H9 (cell line): ENCODE measurements around the gene RAG1. TPM values are rescaled to one million over a fixed set of nuclear protein-coding genes. Genes with fewer than 3 reads are reported as not detected.

Experiments used
- DNase-seq: peaks from one replicate; pipeline ENCODE4 v3.0.0-alpha.2; 2017
- H2AFZ ChIP-seq: one replicate; pipeline ENCODE4 v1.6.1; 2013; ENCODE audit warnings: mild to moderate bottlenecking, low read length, control low read depth, moderate library complexity
- H2AK5ac ChIP-seq: 2 replicates; pipeline ENCODE4 v1.6.1; 2013; ENCODE audit warnings: low read length, control low read depth, mixed read lengths; ENCODE audit not compliant: insufficient read length
- H2BK120ac ChIP-seq: one replicate; pipeline ENCODE4 v1.6.1; 2013; ENCODE audit warnings: low read depth, mild to moderate bottlenecking, low read length, control low read depth, inconsistent platforms; ENCODE audit not compliant: poor library complexity, severe bottlenecking
- H2BK12ac ChIP-seq: 2 replicates; pipeline ENCODE4 v1.6.1; 2013; ENCODE audit warnings: low read length, control low read depth, mixed read lengths, low read depth; ENCODE audit not compliant: insufficient read length
- H2BK15ac ChIP-seq: 2 replicates; pipeline ENCODE4 v1.6.1; 2013; ENCODE audit warnings: low read depth, low read length, control low read depth
- H2BK20ac ChIP-seq: one replicate; pipeline ENCODE4 v1.6.1; 2013; ENCODE audit warnings: low read depth, mild to moderate bottlenecking, low read length, control low read depth, inconsistent platforms; ENCODE audit not compliant: poor library complexity, severe bottlenecking
- H2BK5ac ChIP-seq: 2 replicates; pipeline ENCODE4 v1.6.1; 2013; ENCODE audit warnings: low read length, control low read depth, mixed read lengths; ENCODE audit not compliant: insufficient read length
- H3K14ac ChIP-seq: 2 replicates; pipeline ENCODE4 v1.6.1; 2013; ENCODE audit warnings: low read length, control low read depth; ENCODE audit not compliant: insufficient read depth
- H3K18ac ChIP-seq: 2 replicates; pipeline ENCODE4 v1.6.1; 2013; ENCODE audit warnings: low read depth, mild to moderate bottlenecking, mixed read lengths, low read length, control low read depth; ENCODE audit not compliant: insufficient read length
- H3K23ac ChIP-seq: 2 replicates; pipeline ENCODE4 v1.6.1; 2013; ENCODE audit warnings: low read length, control low read depth, mixed read lengths, low read depth; ENCODE audit not compliant: insufficient read length
- H3K23me2 ChIP-seq: 2 replicates; pipeline ENCODE4 v1.6.1; 2013; ENCODE audit warnings: low read depth, mild to moderate bottlenecking, mixed read lengths, low read length, control low read depth; ENCODE audit not compliant: insufficient read length, poor library complexity, severe bottlenecking
- H3K27ac ChIP-seq: 2 replicates; pipeline ENCODE4 v1.5.1; 2013; ENCODE audit warnings: low read length, control low read depth, mixed read lengths, low read depth; ENCODE audit not compliant: insufficient read length
- H3K27me3 ChIP-seq: 2 replicates; pipeline ENCODE4 v1.6.1; 2013; ENCODE audit warnings: low read length, control low read depth, inconsistent platforms; ENCODE audit not compliant: insufficient read depth
- H3K4ac ChIP-seq: 2 replicates; pipeline ENCODE4 v1.6.1; 2013; ENCODE audit warnings: low read depth, mild to moderate bottlenecking, control low read depth, inconsistent platforms, low read length, moderate library complexity
- H3K4me1 ChIP-seq: 2 replicates; pipeline ENCODE4 v1.6.1; 2013; ENCODE audit warnings: low read length, control low read depth, inconsistent platforms; ENCODE audit not compliant: insufficient read depth
- H3K4me2 ChIP-seq: 2 replicates; pipeline ENCODE4 v1.6.1; 2013; ENCODE audit warnings: low read length, control low read depth, mixed read lengths; ENCODE audit not compliant: insufficient read length, insufficient read depth
- H3K56ac ChIP-seq: 2 replicates; pipeline ENCODE4 v1.6.1; 2013; ENCODE audit warnings: low read depth, mild to moderate bottlenecking, mixed read lengths, low read length, control low read depth; ENCODE audit not compliant: insufficient read length
- H3K79me1 ChIP-seq: 2 replicates; pipeline ENCODE4 v1.6.1; 2013; ENCODE audit warnings: low read depth, mild to moderate bottlenecking, moderate library complexity, low read length, control low read depth, inconsistent platforms; ENCODE audit not compliant: insufficient read depth, poor library complexity, severe bottlenecking
- H3K79me2 ChIP-seq: 2 replicates; pipeline ENCODE4 v1.6.1; 2013; ENCODE audit warnings: low read length, control low read depth, inconsistent platforms; ENCODE audit not compliant: insufficient read depth
- H3K9ac ChIP-seq: 2 replicates; pipeline ENCODE4 v1.6.1; 2013; ENCODE audit warnings: low read length, control low read depth, mixed read lengths; ENCODE audit not compliant: insufficient read length; ENCODE audit errors: extremely low read depth
- H3K9me3 ChIP-seq: one replicate; pipeline ENCODE4 v1.6.1; 2013; ENCODE audit warnings: low read depth, low read length, inconsistent platforms; ENCODE audit not compliant: control insufficient read depth
- H3T11ph ChIP-seq: one replicate; pipeline ENCODE4 v1.6.1; 2013; ENCODE audit warnings: mild to moderate bottlenecking, low read length, control low read depth, inconsistent platforms
- H4K20me1 ChIP-seq: one replicate; pipeline ENCODE4 v1.6.1; 2013; ENCODE audit not compliant: control insufficient read depth, insufficient read length, insufficient read depth
- H4K5ac ChIP-seq: 2 replicates; pipeline ENCODE4 v1.6.1; 2013; ENCODE audit warnings: low read depth, mild to moderate bottlenecking, mixed read lengths, low read length, control low read depth; ENCODE audit not compliant: insufficient read length
- H4K8ac ChIP-seq: replicated peaks from 2 replicates; pipeline ENCODE4 v1.6.1; 2013; ENCODE audit warnings: low read length, control low read depth, mixed read lengths, low read depth; ENCODE audit not compliant: insufficient read length
- H4K91ac ChIP-seq: 2 replicates; pipeline ENCODE4 v1.6.1; 2013; ENCODE audit warnings: low read depth, mild to moderate bottlenecking, moderate library complexity, mixed read lengths, low read length, control low read depth; ENCODE audit not compliant: insufficient read length
- H3K27ac Mint-ChIP-seq, 3 experiments: 2 replicates in 2 of 3; 3 replicates in 1 of 3; pipeline ENCODE4 v1.8.0; 2020 to 2021; ENCODE audit warnings: mixed read lengths in 3 of 3, mild to moderate bottlenecking in 1 of 3, moderate library complexity in 1 of 3
- H3K27me3 Mint-ChIP-seq: 2 replicates; pipeline ENCODE4 v1.8.0; 2021; ENCODE audit warnings: low read depth, mild to moderate bottlenecking, moderate library complexity, mixed read lengths
- H3K36me3 Mint-ChIP-seq, 3 experiments: 2 replicates in 2 of 3; 3 replicates in 1 of 3; pipeline ENCODE4 v1.8.0; 2020 to 2021; ENCODE audit warnings: low read depth in 3 of 3, mixed read lengths in 3 of 3; ENCODE audit not compliant: insufficient read depth in 1 of 3
- H3K4me1 Mint-ChIP-seq, 2 experiments: 2 replicates each; pipeline ENCODE4 v1.8.0; 2020; ENCODE audit warnings: mixed read lengths in 2 of 2
- H3K4me3 Mint-ChIP-seq, 2 experiments: 2 replicates in 1 of 2; 3 replicates in 1 of 2; pipeline ENCODE4 v1.8.0; 2020 to 2021; ENCODE audit warnings: mild to moderate bottlenecking in 2 of 2, mixed read lengths in 2 of 2, moderate library complexity in 1 of 2
- H3K9me3 Mint-ChIP-seq, 2 experiments: 2 replicates in 1 of 2; 3 replicates in 1 of 2; pipeline ENCODE4 v1.8.0; 2020; ENCODE audit warnings: mild to moderate bottlenecking in 2 of 2, mixed read lengths in 2 of 2, moderate library complexity in 1 of 2
- WGBS: extraction: QIAGEN DNeasy Blood & Tissue Kit; methylation state at CpG from one replicate; pipeline ENCODE4 v1.1.7; 2013; ENCODE audit warnings: missing lambda C conversion rate, low lambda C conversion rate, mixed read lengths; ENCODE audit not compliant: insufficient read length; ENCODE audit errors: extremely low coverage; 5-methylcytosine and 5-hydroxymethylcytosine counted together
- total RNA-seq: library from RNA; stranded (reverse); gene quantifications from 2 replicates; pipeline ENCODE4 v1.2.1, GENCODE V29; 2021
- TF ChIP-seq, protein P1 (sequence below): fragments of 200-600 bp; sonication (generic); conservative IDR thresholded peaks from 3 replicates; pipeline ENCODE4 v1.8.0; 2021; ENCODE audit warnings: antibody characterized with exemption, mild to moderate bottlenecking

RAG1 gene
- total RNA-seq, 1 experiment from 2014 or later = 0.70 TPM

DNA sequence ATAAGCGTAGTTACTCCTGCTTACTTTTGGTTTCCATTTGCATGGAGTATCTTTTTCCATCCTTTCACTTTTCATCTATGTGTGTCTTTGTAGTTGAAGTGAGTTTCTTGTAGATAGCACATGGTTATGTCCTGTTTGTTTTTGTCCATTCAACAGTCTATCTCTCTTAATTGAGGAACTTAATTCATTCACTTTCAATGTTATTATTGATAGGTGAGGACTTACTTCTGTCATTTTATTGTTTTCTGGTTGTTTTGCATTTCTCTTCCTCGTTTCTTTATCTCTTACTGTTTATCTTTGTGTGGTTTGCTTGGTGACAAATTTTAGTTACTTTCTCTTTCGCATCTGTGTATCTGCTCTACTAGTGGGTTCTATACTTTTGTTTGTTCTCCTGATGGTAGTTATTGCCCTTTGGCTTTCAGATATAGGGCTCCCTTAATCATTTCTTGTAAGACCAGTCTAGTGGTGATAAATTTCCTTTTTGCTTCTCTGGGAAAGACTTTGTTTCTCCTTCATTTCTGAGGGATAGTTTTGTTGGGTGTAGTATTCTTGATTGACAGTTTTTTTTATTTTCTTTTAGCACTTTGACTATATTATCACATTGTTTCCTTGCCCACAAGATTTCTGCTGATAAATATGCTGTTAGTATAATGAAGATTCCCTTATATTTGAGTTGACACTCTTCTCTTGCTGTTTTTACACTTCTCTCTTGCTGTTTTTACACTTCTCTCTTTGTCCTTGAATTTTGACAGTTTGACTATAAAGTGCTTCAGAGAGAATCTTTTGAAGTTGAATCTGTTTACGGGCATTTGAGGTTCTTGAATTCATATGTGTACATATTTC lies 9.0 kb upstream of the RAG1 start:
- no peak overlapping the region for H2AFZ ChIP-seq
- H3K79me1 ChIP-seq = no peaks in the 10 kb centered on the region
- H4K8ac ChIP-seq = no peak overlapping the region
- no peak overlapping the region for H3K27ac ChIP-seq
- no peak overlapping the region for H3K56ac ChIP-seq
- no peak overlapping the region for H2BK5ac ChIP-seq
- H4K20me1 ChIP-seq = no peaks in the 10 kb centered on the region
- H2BK15ac ChIP-seq = no peak overlapping the region
- no peaks in the 10 kb centered on the region for H3K4me1 ChIP-seq
- no peaks in the 10 kb centered on the region for H3K79me2 ChIP-seq
- H3K36me3 Mint-ChIP-seq = peaks cover 0 to 23% (median 0%) of the 10 kb centered on the region in 3 experiments; a peak in 2 of 7 replicates
- no peak overlapping the region for H3T11ph ChIP-seq
- no CpG with 5 or more reads among the region's 4 CpGs for WGBS
- H3K14ac ChIP-seq = no peak overlapping the region
- TF ChIP-seq, protein P1, sequence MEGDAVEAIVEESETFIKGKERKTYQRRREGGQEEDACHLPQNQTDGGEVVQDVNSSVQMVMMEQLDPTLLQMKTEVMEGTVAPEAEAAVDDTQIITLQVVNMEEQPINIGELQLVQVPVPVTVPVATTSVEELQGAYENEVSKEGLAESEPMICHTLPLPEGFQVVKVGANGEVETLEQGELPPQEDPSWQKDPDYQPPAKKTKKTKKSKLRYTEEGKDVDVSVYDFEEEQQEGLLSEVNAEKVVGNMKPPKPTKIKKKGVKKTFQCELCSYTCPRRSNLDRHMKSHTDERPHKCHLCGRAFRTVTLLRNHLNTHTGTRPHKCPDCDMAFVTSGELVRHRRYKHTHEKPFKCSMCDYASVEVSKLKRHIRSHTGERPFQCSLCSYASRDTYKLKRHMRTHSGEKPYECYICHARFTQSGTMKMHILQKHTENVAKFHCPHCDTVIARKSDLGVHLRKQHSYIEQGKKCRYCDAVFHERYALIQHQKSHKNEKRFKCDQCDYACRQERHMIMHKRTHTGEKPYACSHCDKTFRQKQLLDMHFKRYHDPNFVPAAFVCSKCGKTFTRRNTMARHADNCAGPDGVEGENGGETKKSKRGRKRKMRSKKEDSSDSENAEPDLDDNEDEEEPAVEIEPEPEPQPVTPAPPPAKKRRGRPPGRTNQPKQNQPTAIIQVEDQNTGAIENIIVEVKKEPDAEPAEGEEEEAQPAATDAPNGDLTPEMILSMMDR = no peak
- H3K18ac ChIP-seq = no peak overlapping the region
- no peak overlapping the region for H3K27ac Mint-ChIP-seq
- H4K5ac ChIP-seq = no peak overlapping the region
- no peak overlapping the region for H4K91ac ChIP-seq
- H3K23me2 ChIP-seq = no peaks in the 10 kb centered on the region
- no peak overlapping the region for H2AK5ac ChIP-seq
- H3K23ac ChIP-seq = no peak overlapping the region
- H3K4me2 ChIP-seq = no peak overlapping the region
- no peak overlapping the region for H2BK20ac ChIP-seq
- H3K27me3 Mint-ChIP-seq = no peaks in the 10 kb centered on the region; the same call in none of the 2 replicates
- no peak overlapping the region for H2BK12ac ChIP-seq
- H3K9me3 Mint-ChIP-seq = peaks cover 11% of the 10 kb centered on the region in 2 experiments; a peak in 4 of 5 replicates
- no peak overlapping the region for H2BK120ac ChIP-seq
- H3K9ac ChIP-seq = no peak overlapping the region
- no peak overlapping the region for H3K4me3 Mint-ChIP-seq
- DNase-seq = no peak
- peaks cover 0 to 5% of the 10 kb centered on the region in 2 experiments; a peak in 1 of 4 replicates for H3K4me1 Mint-ChIP-seq
- H3K4ac ChIP-seq = no peak overlapping the region
- H3K27me3 ChIP-seq = no peaks in the 10 kb centered on the region
- H3K9me3 ChIP-seq = no peaks in the 10 kb centered on the region
